Measurements from ENCODE around the gene STOML2. TPM values are rescaled to one million over a fixed set of nuclear protein-coding genes. Genes with fewer than 3 reads are reported as not detected.
A peak's percentile ranks its signal among the peaks of the same experiment; 100 is the strongest.

The STOML2 gene
- total RNA-seq, 4 donors from 2014 or later, result 76.3 to 105 (median 88.6) TPM

DNA sequence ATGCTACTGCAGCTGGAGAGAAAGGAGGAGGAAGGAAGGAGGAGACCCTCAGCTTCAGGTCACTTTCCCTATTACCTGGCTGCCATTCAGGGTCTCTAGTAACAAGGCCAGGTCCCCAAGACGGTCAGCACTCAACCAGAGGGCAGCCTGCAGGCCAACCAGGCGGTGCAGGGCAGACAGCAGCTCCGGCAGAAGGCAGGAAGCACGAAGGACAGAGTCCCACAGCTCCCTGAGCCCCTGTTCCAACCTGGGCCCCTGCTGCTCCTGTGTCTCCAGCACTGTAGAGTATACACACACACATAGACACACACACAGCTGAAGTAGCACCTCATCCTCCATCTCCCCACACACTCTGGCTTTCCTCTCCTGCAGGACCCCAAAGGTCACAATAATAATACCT, 24.9 kb downstream of the STOML2 start:
- 60 to 74% methylated on average over 4 of the region's 4 CpGs for WGBS, 2 donors
- TF ChIP-seq POLR2A (IDR thresholded peaks at IDR 0.05), result no peak
- TF ChIP-seq, protein P1, sequence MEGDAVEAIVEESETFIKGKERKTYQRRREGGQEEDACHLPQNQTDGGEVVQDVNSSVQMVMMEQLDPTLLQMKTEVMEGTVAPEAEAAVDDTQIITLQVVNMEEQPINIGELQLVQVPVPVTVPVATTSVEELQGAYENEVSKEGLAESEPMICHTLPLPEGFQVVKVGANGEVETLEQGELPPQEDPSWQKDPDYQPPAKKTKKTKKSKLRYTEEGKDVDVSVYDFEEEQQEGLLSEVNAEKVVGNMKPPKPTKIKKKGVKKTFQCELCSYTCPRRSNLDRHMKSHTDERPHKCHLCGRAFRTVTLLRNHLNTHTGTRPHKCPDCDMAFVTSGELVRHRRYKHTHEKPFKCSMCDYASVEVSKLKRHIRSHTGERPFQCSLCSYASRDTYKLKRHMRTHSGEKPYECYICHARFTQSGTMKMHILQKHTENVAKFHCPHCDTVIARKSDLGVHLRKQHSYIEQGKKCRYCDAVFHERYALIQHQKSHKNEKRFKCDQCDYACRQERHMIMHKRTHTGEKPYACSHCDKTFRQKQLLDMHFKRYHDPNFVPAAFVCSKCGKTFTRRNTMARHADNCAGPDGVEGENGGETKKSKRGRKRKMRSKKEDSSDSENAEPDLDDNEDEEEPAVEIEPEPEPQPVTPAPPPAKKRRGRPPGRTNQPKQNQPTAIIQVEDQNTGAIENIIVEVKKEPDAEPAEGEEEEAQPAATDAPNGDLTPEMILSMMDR (IDR thresholded peaks at IDR 0.05), result no peak
- H3K4me3 ChIP-seq (ENCODE audit: low read depth, poor library complexity, severe bottlenecking), result no peak overlapping the region
- DNase-seq (ENCODE audit: low spot score in 2 of 2), result peak in 1 of 2 donors; percentile 77
- intact Hi-C loops (cut with DNase I; ENCODE audit: low total_unique reads), result no loop called here

DNA sequence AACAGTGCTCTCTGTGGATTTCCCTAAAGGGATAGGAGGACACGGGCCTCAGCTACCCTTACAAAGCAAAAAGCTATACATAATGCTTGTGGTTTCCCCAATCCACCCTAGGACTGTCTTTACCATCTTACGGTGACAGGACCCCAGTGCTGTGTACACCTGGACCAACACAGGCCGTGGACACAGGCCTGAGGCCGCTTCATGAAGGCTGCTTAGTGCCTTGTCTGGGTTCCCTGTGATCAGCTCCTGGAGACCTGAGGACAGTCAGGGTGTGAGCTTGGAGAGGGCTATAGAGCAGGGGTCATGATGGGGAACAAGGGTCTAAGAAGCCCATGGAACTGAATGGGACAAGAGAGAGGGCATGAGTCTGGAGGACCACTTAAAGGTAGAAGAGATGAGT, 26.1 kb downstream of the STOML2 start:
- WGBS, 2 donors, result 93 to 96% methylated on average over 4 of the region's 4 CpGs
- peak in 1 of 2 donors; percentile 69 for DNase-seq (ENCODE audit: low spot score in 2 of 2)
- no peak overlapping the region for H3K4me3 ChIP-seq (ENCODE audit: low read depth, poor library complexity, severe bottlenecking)
- TF ChIP-seq, protein P1 (IDR thresholded peaks at IDR 0.05), result no peak
- no peak for TF ChIP-seq POLR2A (IDR thresholded peaks at IDR 0.05)
- intact Hi-C loops (cut with DNase I; ENCODE audit: low total_unique reads), result no loop called here

DNA sequence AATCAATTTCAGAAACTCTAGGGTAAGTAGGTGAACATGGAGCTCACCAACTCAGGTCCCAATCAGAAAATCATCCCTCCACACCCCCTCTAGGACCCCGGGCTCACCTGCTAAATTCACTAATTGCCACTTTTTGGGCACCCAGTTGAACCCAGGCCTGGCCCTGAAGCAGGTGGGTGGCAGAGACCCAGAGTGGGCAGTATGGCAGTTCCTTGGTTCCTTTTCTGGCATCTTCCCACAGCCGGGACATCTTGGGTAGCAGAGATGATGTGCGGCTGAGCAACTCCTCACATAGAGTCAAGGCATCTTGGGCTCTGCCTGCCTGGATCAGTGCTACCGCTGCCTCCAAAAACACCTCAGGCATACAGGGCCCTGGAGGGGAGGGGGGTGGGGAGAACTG, 27.6 kb downstream of the STOML2 start:
- 94 to 97% methylated on average over 4 of the region's 4 CpGs for WGBS, 2 donors
- intact Hi-C loops (cut with DNase I; ENCODE audit: low total_unique reads), result no loop called here

DNA sequence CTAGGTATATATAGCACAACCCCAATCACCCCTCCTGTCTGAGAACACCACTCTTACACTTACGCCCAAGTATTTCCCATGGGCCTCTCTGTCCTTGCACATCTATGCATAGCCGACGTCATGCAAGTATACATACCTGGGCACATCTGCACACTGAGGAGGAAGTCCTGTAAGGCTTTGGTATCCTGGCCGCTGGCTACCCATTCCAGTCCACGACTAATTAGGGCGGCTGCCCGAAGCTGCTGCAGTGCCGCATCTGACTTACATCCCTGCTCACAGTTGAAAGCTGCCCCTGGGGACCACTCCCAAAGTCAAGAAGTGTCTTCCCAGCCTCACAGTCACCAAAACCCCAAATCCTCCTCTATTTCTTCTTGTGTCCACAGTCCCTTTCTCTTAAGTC, 28.1 kb downstream of the STOML2 start:
- no peak overlapping the region for H3K4me3 ChIP-seq (ENCODE audit: low read depth, poor library complexity, severe bottlenecking)
- TF ChIP-seq, protein P1 (IDR thresholded peaks at IDR 0.05), result no peak
- no peak for TF ChIP-seq POLR2A (IDR thresholded peaks at IDR 0.05)
- WGBS, 2 donors, result 95 to 96% methylated on average over 8 of the region's 8 CpGs
- intact Hi-C loops (cut with DNase I; ENCODE audit: low total_unique reads), result no loop called here
- DNase-seq (ENCODE audit: low spot score in 2 of 2), result peak in 1 of 2 donors; percentile 78

More for the DNA sequence above, 27.6 kb downstream of the STOML2 start:
- peak in 1 of 2 donors; percentile 77 for DNase-seq (ENCODE audit: low spot score in 2 of 2)
- H3K4me3 ChIP-seq (ENCODE audit: low read depth, poor library complexity, severe bottlenecking), result no peak overlapping the region
- no peak for TF ChIP-seq POLR2A (IDR thresholded peaks at IDR 0.05)
- TF ChIP-seq, protein P1 (IDR thresholded peaks at IDR 0.05), result no peak

DNA sequence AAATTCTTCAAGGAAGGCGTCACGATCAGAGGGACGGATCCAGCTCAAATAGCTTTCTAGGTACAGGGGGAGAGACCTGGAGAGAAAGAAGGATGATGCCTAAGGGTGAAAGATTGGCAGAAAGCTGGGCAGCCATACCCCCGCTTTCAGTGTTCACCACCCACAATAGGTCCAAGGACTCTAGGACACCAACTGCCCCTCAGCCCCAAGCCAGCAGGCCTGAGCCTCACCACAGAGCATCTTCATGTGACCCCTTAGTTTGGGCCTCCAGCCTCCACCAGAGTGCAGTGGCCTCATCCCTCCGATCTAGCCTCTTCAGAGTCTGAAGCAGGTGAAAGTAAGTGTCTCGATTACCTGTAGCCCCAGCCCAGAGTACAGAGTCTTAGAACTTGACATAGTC, 28.8 kb downstream of the STOML2 start:
- intact Hi-C loops (cut with DNase I; ENCODE audit: low total_unique reads), result no loop called here
- TF ChIP-seq, protein P1 (IDR thresholded peaks at IDR 0.05), result no peak
- TF ChIP-seq POLR2A (IDR thresholded peaks at IDR 0.05), result no peak
- WGBS, 2 donors, result 94% methylated on average over 6 of the region's 6 CpGs
- DNase-seq (ENCODE audit: low spot score in 2 of 2), result peak in 1 of 2 donors; percentile 64
- no peak overlapping the region for H3K4me3 ChIP-seq (ENCODE audit: low read depth, poor library complexity, severe bottlenecking)

DNA sequence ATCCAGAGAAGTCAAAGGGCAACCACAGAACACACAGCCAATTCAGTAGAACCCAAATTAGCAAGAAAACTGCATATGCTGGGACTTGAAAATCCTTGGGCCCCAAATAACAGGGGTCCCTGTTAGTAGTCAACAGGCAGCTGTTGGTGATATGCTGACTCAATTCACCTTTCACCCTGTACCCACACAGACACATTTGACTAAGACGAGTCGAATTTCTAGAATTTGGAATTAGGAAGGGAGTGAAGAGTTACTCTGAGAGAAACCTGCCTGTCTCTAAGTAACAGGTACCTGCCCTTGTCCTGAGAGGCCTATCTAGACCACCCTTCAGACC, 29.7 kb downstream of the STOML2 start:
- no peak for TF ChIP-seq POLR2A (IDR thresholded peaks at IDR 0.05)
- TF ChIP-seq, protein P1 (IDR thresholded peaks at IDR 0.05), result no peak
- DNase-seq (ENCODE audit: low spot score in 2 of 2), result peak in 1 of 2 donors; percentile 50
- H3K4me3 ChIP-seq (ENCODE audit: low read depth, poor library complexity, severe bottlenecking), result no peak overlapping the region
- 95 to 97% methylated on average over 2 of the region's 2 CpGs for WGBS, 2 donors
- intact Hi-C loops (cut with DNase I; ENCODE audit: low total_unique reads), result no loop called here
